Sigmoid colon (tissue), 7 donors: ENCODE data around the gene CNTN4. TPM values are rescaled to one million over a fixed set of nuclear protein-coding genes. Genes with fewer than 3 reads are reported as not detected.

ENCODE experiments used
- DNase-seq: peaks from one replicate; pipeline ENCODE4 v3.0.0-alpha.2; 2019
- H3K27ac ChIP-seq, 4 donors: fragments of 200-600 bp; sonication (generic); one replicate each; pipeline ENCODE4 v1.5.1; 2016 to 2019; ENCODE audit warnings: mild to moderate bottlenecking in 1 of 4
- H3K27me3 ChIP-seq, 3 donors: fragments of 200-600 bp; sonication (generic); one replicate each; pipeline ENCODE4 v1.5.1; 2019; ENCODE audit warnings: mild to moderate bottlenecking in 1 of 3
- H3K36me3 ChIP-seq, 4 donors: fragments of 200-600 bp; sonication (generic); one replicate each; pipeline ENCODE4 v1.5.1; 2016 to 2019
- H3K4me1 ChIP-seq, 4 donors: fragments of 200-600 bp; sonication (generic); one replicate each; pipeline ENCODE4 v1.5.1; 2017 to 2019
- H3K4me3 ChIP-seq, 4 donors: fragments of 200-600 bp; sonication (generic); one replicate each; pipeline ENCODE4 v1.5.1; 2017 to 2019; ENCODE audit warnings: mild to moderate bottlenecking in 2 of 4, moderate library complexity in 1 of 4
- H3K9me3 ChIP-seq, 4 donors: fragments of 200-600 bp in 3 of 4; sonication (generic) in 3 of 4; one replicate each; pipeline versions ENCODE4 v1.5.1 to v1.6.1; 2013 to 2019
- EP300 ChIP-seq, 4 donors: sonication (generic); formaldehyde crosslinking; IDR thresholded peaks; one replicate each; pipeline ENCODE4 v1.6.1; 2017; ENCODE audit warnings: antibody characterized with exemption in 4 of 4
- POLR2A ChIP-seq, 2 donors: fragments of 450-650 bp; IDR thresholded peaks; one replicate each; pipeline ENCODE4 v1.6.1; 2016; ENCODE audit warnings: antibody characterized with exemption in 2 of 2, mild to moderate bottlenecking in 2 of 2, moderate library complexity in 2 of 2
- POLR2AphosphoS5 ChIP-seq, 4 donors: sonication (generic); formaldehyde crosslinking; IDR thresholded peaks; one replicate each; pipeline ENCODE4 v1.6.1; 2017; ENCODE audit warnings: antibody characterized with exemption in 4 of 4
- WGBS, 2 donors: extraction: QIAGEN DNeasy Blood & Tissue Kit; methylation state at CpG; one replicate each; pipeline ENCODE4 v1.1.7; 2013; 5-methylcytosine and 5-hydroxymethylcytosine counted together
- intact Hi-C: fragments of 100-400 bp; cut with DNase I; formaldehyde crosslinking; loops from one replicate; pipeline ENCODE4 v1.15.1; 2023
- polyA plus RNA-seq, 3 donors: library from polyadenylated mRNA; stranded (reverse); fragments of 200-250 nt; gene quantifications; one replicate each; pipeline ENCODE4 v1.2.3, GENCODE V29; 2013
- total RNA-seq, 4 donors: library from RNA; depleted of rRNA; stranded (reverse); fragments of >200 nt; gene quantifications; one replicate each; pipeline ENCODE4 v1.1.0, GENCODE V29; 2016
- TF ChIP-seq, protein P1 (sequence below), 4 experiments: fragments of 450-650 bp in 3 of 4; fragments of 200-600 bp in 1 of 4; IDR thresholded peaks; one replicate each; pipeline ENCODE4 v1.5.1; 2016 to 2019; ENCODE audit warnings: antibody characterized with exemption in 4 of 4, mild to moderate bottlenecking in 3 of 4, moderate library complexity in 2 of 4
- donor health status: healthy with polysubstance abuse.
- donor health status: Bipolar disorder and iron deficiency.
- donor health status: healthy.

The CNTN4 gene
- total and polyA plus RNA-seq, 7 donors = 1.4 to 10.0 (median 7.5) TPM

DNA sequence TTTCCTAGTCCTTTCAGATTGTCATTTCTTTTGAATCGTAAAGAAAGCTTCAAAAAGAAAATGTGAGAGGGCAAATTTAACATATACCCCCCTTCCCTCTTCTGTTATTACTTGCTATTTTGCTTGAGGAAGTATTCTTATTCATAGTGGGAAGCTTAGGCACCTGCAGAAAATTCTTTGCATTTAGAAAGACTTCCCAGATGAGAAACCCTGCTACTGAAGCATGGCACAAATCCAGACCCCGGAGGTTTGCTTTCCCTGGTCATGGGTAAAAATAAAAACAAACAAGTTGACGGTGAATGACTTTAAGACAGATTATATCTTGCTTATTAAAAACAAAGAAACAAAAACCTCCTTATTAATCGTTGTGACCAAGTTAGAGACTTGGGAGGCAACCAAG is 917.6 kb downstream of the CNTN4 start:
- Histone ChIP-seq H3K4me1 (no peaks in the 10 kb centered on the region), H3K9me3 (no peaks in the 10 kb centered on the region), H3K4me3 (no peak overlapping the region), H3K36me3 (no peaks in the 10 kb centered on the region), H3K27ac (no peak overlapping the region), H3K27me3 (no peaks in the 10 kb centered on the region)
- TF ChIP-seq POLR2A (IDR thresholded peaks at IDR 0.05) = no peak
- TF ChIP-seq, protein P1, sequence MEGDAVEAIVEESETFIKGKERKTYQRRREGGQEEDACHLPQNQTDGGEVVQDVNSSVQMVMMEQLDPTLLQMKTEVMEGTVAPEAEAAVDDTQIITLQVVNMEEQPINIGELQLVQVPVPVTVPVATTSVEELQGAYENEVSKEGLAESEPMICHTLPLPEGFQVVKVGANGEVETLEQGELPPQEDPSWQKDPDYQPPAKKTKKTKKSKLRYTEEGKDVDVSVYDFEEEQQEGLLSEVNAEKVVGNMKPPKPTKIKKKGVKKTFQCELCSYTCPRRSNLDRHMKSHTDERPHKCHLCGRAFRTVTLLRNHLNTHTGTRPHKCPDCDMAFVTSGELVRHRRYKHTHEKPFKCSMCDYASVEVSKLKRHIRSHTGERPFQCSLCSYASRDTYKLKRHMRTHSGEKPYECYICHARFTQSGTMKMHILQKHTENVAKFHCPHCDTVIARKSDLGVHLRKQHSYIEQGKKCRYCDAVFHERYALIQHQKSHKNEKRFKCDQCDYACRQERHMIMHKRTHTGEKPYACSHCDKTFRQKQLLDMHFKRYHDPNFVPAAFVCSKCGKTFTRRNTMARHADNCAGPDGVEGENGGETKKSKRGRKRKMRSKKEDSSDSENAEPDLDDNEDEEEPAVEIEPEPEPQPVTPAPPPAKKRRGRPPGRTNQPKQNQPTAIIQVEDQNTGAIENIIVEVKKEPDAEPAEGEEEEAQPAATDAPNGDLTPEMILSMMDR (IDR thresholded peaks at IDR 0.05) = no peak
- no peak for TF ChIP-seq POLR2AphosphoS5 (IDR thresholded peaks at IDR 0.05)
- TF ChIP-seq EP300 (IDR thresholded peaks at IDR 0.05) = no peak
- WGBS, 2 donors = 34 to 68% methylated on average over 4 of the region's 4 CpGs
- intact Hi-C loops = no loop called here
- DNase-seq = no peak

GRCh38 chr3:3020209-3020608 is 921.5 kb downstream of the CNTN4 start:
- DNase-seq = no peak
- 90 to 95% methylated on average over 7 of the region's 7 CpGs for WGBS, 2 donors
- Histone ChIP-seq H3K27me3 (no peaks in the 10 kb centered on the region), H3K9me3 (no peaks in the 10 kb centered on the region), H3K4me3 (no peak overlapping the region), H3K4me1 (no peaks in the 10 kb centered on the region), H3K36me3 (no peaks in the 10 kb centered on the region), H3K27ac (no peak overlapping the region)
- TF ChIP-seq POLR2AphosphoS5 (IDR thresholded peaks at IDR 0.05) (no peak), EP300 (IDR thresholded peaks at IDR 0.05) (no peak), POLR2A (IDR thresholded peaks at IDR 0.05) (no peak)
- TF ChIP-seq, protein P1 (IDR thresholded peaks at IDR 0.05) = no peak
- intact Hi-C loops = no loop called here

- Histone ChIP-seq H3K27ac (no peak overlapping the region), H3K27me3 (no peaks in the 10 kb centered on the region), H3K4me1 (no peaks in the 10 kb centered on the region), H3K9me3 (no peaks in the 10 kb centered on the region), H3K4me3 (no peak overlapping the region), H3K36me3 (no peaks in the 10 kb centered on the region)
- intact Hi-C loops = no loop called here
- WGBS, 2 donors = 76 to 87% methylated on average over 7 of the region's 7 CpGs
- TF ChIP-seq POLR2A (IDR thresholded peaks at IDR 0.05) (no peak), POLR2AphosphoS5 (IDR thresholded peaks at IDR 0.05) (no peak), EP300 (IDR thresholded peaks at IDR 0.05) (no peak)
- TF ChIP-seq, protein P1 (IDR thresholded peaks at IDR 0.05) = no peak
- no peak for DNase-seq
Observed at GRCh38 chr3:3023111-3023745, 924.6 kb downstream of the CNTN4 start.

DNA sequence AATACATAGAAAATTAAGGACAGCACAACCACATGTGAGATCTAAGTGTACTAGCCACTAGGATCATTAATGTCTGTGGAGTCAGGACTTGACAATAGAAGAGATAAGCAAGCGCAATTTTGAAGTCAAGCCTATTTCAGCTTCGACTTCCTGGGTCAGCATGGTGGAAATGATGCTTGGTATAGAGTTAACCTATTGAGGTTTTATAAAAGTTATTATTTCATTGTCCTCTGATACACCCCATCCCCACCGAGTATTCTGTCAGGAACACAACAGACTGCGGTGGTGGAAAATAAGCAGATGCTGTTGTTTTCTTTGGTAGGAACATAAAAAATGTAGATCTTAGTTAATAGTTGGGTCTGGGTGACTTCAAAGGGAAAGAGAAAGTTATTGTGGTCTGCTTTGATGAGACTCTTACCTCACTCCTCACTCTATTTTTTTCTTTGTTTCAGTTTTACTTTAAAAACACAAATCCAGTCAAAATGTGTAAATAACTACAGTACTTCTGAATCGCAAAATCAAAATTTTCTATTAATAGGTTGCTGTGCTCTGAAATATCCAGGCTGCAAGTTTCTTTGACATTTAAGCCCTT is 929.4 kb downstream of the CNTN4 start:
- H3K9me3 ChIP-seq = no peaks in the 10 kb centered on the region
- TF ChIP-seq EP300 (IDR thresholded peaks at IDR 0.05) (no peak), POLR2A (IDR thresholded peaks at IDR 0.05) (no peak), POLR2AphosphoS5 (IDR thresholded peaks at IDR 0.05) (no peak)
- TF ChIP-seq, protein P1 (IDR thresholded peaks at IDR 0.05) = no peak
- no peaks in the 10 kb centered on the region for H3K4me1 ChIP-seq
- intact Hi-C loops = no loop called here
- no peak overlapping the region for H3K27ac ChIP-seq
- WGBS, 2 donors = 64 to 81% methylated on average over 5 of the region's 5 CpGs
- no peaks in the 10 kb centered on the region for H3K36me3 ChIP-seq
- no peak overlapping the region for H3K4me3 ChIP-seq
- DNase-seq = no peak
- no peaks in the 10 kb centered on the region for H3K27me3 ChIP-seq
